IMR-90 (cell line): Measurements from ENCODE around the gene GFOD2. TPM values are rescaled to one million over a fixed set of nuclear protein-coding genes. Genes with fewer than 3 reads are reported as not detected.

Experiments used
- ATAC-seq: fragments of 200-7000 bp; cut with Tn5 transposase; 2 replicates; pipeline ENCODE4 v1.9.1; 2020; ENCODE audit warnings: low read depth, mild to moderate bottlenecking, moderate library complexity
- BruUV-seq: library from RNA; stranded (reverse); fragments of 400-500 nt; replicated peaks from 2 replicates; lab custom pipeline; 2021; lab: Mats Ljungman, UMichigan
- CTCF ChIA-PET: fragments of 300-600 bp; formaldehyde crosslinking; extraction: SDS; loops from one replicate; lab custom pipeline; 2021; ENCODE audit warnings: antibody characterized with exemption; lab: Yijun Ruan, JAX
- POLR2A ChIA-PET: fragments of 300-600 bp; sonication (Branson Sonifier 250); formaldehyde crosslinking; loops from one replicate; lab custom pipeline; 2022; ENCODE audit warnings: antibody characterized with exemption; ENCODE audit not compliant: unreplicated experiment; lab: Charles Lee
- DNase-seq: peaks from one replicate; pipeline ENCODE4 v3.0.0; 2013
- H2AFZ ChIP-seq: replicated peaks from 2 replicates; pipeline ENCODE3; 2013; ENCODE audit warnings: low read length, mild to moderate bottlenecking; ENCODE audit not compliant: poor library complexity
- H2AK5ac ChIP-seq: 2 replicates; pipeline ENCODE4 v1.6.1; 2013; ENCODE audit warnings: low read depth, low read length, inconsistent platforms
- H2AK9ac ChIP-seq: replicated peaks from 2 replicates; pipeline ENCODE3; 2013; ENCODE audit warnings: mild to moderate bottlenecking, low read depth, low read length, moderate library complexity; ENCODE audit not compliant: poor library complexity
- H2BK120ac ChIP-seq: 2 replicates; pipeline ENCODE4 v1.6.1; 2013; ENCODE audit warnings: low read depth, low read length, inconsistent platforms
- H2BK15ac ChIP-seq: 3 replicates; pipeline ENCODE4 v1.6.1; 2013; ENCODE audit warnings: low read depth, low read length, inconsistent platforms
- H2BK20ac ChIP-seq: 2 replicates; pipeline ENCODE4 v1.6.1; 2013; ENCODE audit warnings: low read depth, mild to moderate bottlenecking, inconsistent platforms, low read length, moderate library complexity
- H2BK5ac ChIP-seq: 2 replicates; pipeline ENCODE4 v1.6.1; 2013; ENCODE audit warnings: mild to moderate bottlenecking, low read depth, low read length, inconsistent platforms; ENCODE audit not compliant: poor library complexity, severe bottlenecking
- H3K14ac ChIP-seq: replicated peaks from 2 replicates; pipeline ENCODE4 v1.6.1; 2013; ENCODE audit warnings: low read depth, low read length, inconsistent platforms
- H3K18ac ChIP-seq: 2 replicates; pipeline ENCODE4 v1.6.1; 2013; ENCODE audit warnings: low read depth, low read length, control low read depth
- H3K23ac ChIP-seq: 2 replicates; pipeline ENCODE4 v1.6.1; 2013; ENCODE audit warnings: low read depth, low read length, inconsistent platforms
- H3K27ac ChIP-seq: 2 replicates; pipeline ENCODE4 v1.5.1; 2013; ENCODE audit warnings: mild to moderate bottlenecking, control low read depth, low read length; ENCODE audit not compliant: insufficient read depth
- H3K27me3 ChIP-seq: 2 replicates; pipeline ENCODE4 v1.6.1; 2013; ENCODE audit warnings: low read length; ENCODE audit not compliant: control insufficient read depth, insufficient read depth
- H3K36me3 ChIP-seq: 2 replicates; pipeline ENCODE4 v1.6.1; 2013; ENCODE audit warnings: low read length, mixed read lengths; ENCODE audit not compliant: control insufficient read depth, insufficient read depth
- H3K4ac ChIP-seq: 2 replicates; pipeline ENCODE4 v1.6.1; 2013; ENCODE audit warnings: low read depth, low read length, inconsistent platforms
- H3K4me1 ChIP-seq: 2 replicates; pipeline ENCODE4 v1.6.1; 2013; ENCODE audit warnings: low read length, mixed read lengths; ENCODE audit not compliant: control insufficient read depth, insufficient read depth
- H3K4me2 ChIP-seq: 2 replicates; pipeline ENCODE4 v1.6.1; 2013; ENCODE audit warnings: low read depth, mild to moderate bottlenecking, control low read depth, low read length, moderate library complexity
- H3K4me3 ChIP-seq: 2 replicates; pipeline ENCODE4 v1.5.1; 2013; ENCODE audit warnings: low read depth, mild to moderate bottlenecking, control low read depth, low read length, moderate library complexity; ENCODE audit not compliant: insufficient read depth
- H3K56ac ChIP-seq: 2 replicates; pipeline ENCODE4 v1.6.1; 2013; ENCODE audit warnings: low read length, inconsistent platforms; ENCODE audit not compliant: insufficient read depth; ENCODE audit errors: extremely low read depth
- H3K79me1 ChIP-seq, 2 experiments: 2 replicates each; pipeline ENCODE4 v1.6.1; 2013; ENCODE audit warnings: low read length in 2 of 2, inconsistent platforms in 1 of 2, low read depth in 1 of 2
- H3K9ac ChIP-seq: 2 replicates; pipeline ENCODE4 v1.6.1; 2013; ENCODE audit warnings: low read depth, low read length, control low read depth
- H3K9me1 ChIP-seq: 2 replicates; pipeline ENCODE4 v1.6.1; 2013; ENCODE audit warnings: low read length, inconsistent platforms; ENCODE audit not compliant: insufficient read depth
- H3K9me3 ChIP-seq: 2 replicates; pipeline ENCODE4 v1.6.1; 2013; ENCODE audit warnings: low read length; ENCODE audit not compliant: control insufficient read depth, insufficient read depth
- H4K20me1 ChIP-seq: 2 replicates; pipeline ENCODE4 v1.6.1; 2013; ENCODE audit warnings: low read length, inconsistent platforms; ENCODE audit not compliant: insufficient read depth
- H4K5ac ChIP-seq: 2 replicates; pipeline ENCODE4 v1.6.1; 2013; ENCODE audit warnings: mild to moderate bottlenecking, low read depth, low read length, control low read depth
- H4K8ac ChIP-seq, 2 experiments: 2 replicates each; pipeline ENCODE4 v1.6.1; 2013; ENCODE audit warnings: low read depth in 2 of 2, low read length in 2 of 2, control low read depth in 1 of 2, inconsistent platforms in 1 of 2
- H4K91ac ChIP-seq: 2 replicates; pipeline ENCODE4 v1.6.1; 2013; ENCODE audit warnings: low read depth, low read length, inconsistent platforms; ENCODE audit not compliant: insufficient read depth
- BHLHE40 ChIP-seq: fragments of 150-350 bp; IDR thresholded peaks from 2 replicates; pipeline ENCODE4 v1.6.1; 2016; ENCODE audit warnings: mild to moderate bottlenecking, low read depth, low read length
- CEBPB ChIP-seq: IDR thresholded peaks from 2 replicates; pipeline ENCODE4 v1.6.1; 2012; ENCODE audit warnings: low read depth, low read length, improper control_type of control experiment
- CHD1 ChIP-seq: IDR thresholded peaks from 2 replicates; pipeline ENCODE4 v1.6.1; 2012; ENCODE audit warnings: low read depth, low read length, improper control_type of control experiment
- CTCF ChIP-seq: conservative IDR thresholded peaks from 2 replicates; pipeline ENCODE4 v1.5.1; 2012; ENCODE audit warnings: mild to moderate bottlenecking, low read depth, low read length, improper control_type of control experiment
- FOS ChIP-seq: fragments of 150-350 bp; IDR thresholded peaks from 2 replicates; pipeline ENCODE4 v1.6.1; 2016; ENCODE audit warnings: low read depth, low read length
- MXI1 ChIP-seq: IDR thresholded peaks from 2 replicates; pipeline ENCODE4 v1.6.1; 2012; ENCODE audit warnings: low read depth, mild to moderate bottlenecking, low read length, moderate library complexity, borderline replicate concordance
- NFE2L2 ChIP-seq: fragments of 150-350 bp; IDR thresholded peaks from 2 replicates; pipeline ENCODE4 v1.6.1; 2016; ENCODE audit warnings: low read depth, mild to moderate bottlenecking, low read length
- POLR2A ChIP-seq: IDR thresholded peaks from 2 replicates; pipeline ENCODE4 v1.6.1; 2012; ENCODE audit warnings: mild to moderate bottlenecking, low read depth, low read length
- RAD21 ChIP-seq: IDR thresholded peaks from 2 replicates; pipeline ENCODE4 v1.6.1; 2012; ENCODE audit warnings: low read length, improper control_type of control experiment
- RCOR1 ChIP-seq: IDR thresholded peaks from 2 replicates; pipeline ENCODE4 v1.6.1; 2012; ENCODE audit warnings: mild to moderate bottlenecking, low read length, improper control_type of control experiment; ENCODE audit not compliant: insufficient replicate concordance
- WGBS, 2 experiments: methylation state at CpG; one replicate each; pipeline versions ENCODE4 v1.1.5 to v1.1.7; 2013; ENCODE audit warnings: missing lambda C conversion rate in 2 of 2; ENCODE audit not compliant: insufficient read length in 1 of 2; ENCODE audit errors: extremely low coverage in 2 of 2; 5-methylcytosine and 5-hydroxymethylcytosine counted together
- dilution Hi-C: fragments of 300-500 bp; cut with HindIII; formaldehyde crosslinking; loops from one replicate; pipeline ENCODE4 v1.14.3; 2018; ENCODE audit warnings: low sequenced_read_pairs; ENCODE audit not compliant: unreplicated experiment
- in situ Hi-C: fragments of 300-500 bp; cut with MboI; formaldehyde crosslinking; loops from 3 replicates; pipeline ENCODE4 v1.14.3; 2019; ENCODE audit warnings: low sequenced_read_pairs, inconsistent platforms, mixed read lengths
- intact Hi-C: fragments of 100-400 bp; cut with micrococcal nuclease; formaldehyde crosslinking; loops from 2 replicates; pipeline ENCODE4 v1.10.0; 2022
- polyA plus RNA-seq, 3 experiments: library from polyadenylated mRNA; depleted of rRNA; stranded (reverse); fragments of >200 nt; gene quantifications; 2 replicates each; pipeline ENCODE4 v1.2.3, GENCODE V29; 2012; ENCODE audit warnings: low replicate concordance in 1 of 3
- total RNA-seq: library from RNA; depleted of rRNA; stranded (reverse); fragments of >200 nt; gene quantifications from 2 replicates; pipeline ENCODE4 v1.2.3, GENCODE V29; 2012
- TF ChIP-seq, protein P1 (sequence below): fragments of 150-350 bp; IDR thresholded peaks from 2 replicates; pipeline ENCODE4 v1.6.1; 2016; ENCODE audit warnings: low read depth, mild to moderate bottlenecking, low read length, moderate library complexity, borderline replicate concordance

Gene GFOD2
- total and polyA plus RNA-seq, 2 of the 4 experiments (the other 2 are of a cell fraction): 12.3 to 18.1 TPM

DNA sequence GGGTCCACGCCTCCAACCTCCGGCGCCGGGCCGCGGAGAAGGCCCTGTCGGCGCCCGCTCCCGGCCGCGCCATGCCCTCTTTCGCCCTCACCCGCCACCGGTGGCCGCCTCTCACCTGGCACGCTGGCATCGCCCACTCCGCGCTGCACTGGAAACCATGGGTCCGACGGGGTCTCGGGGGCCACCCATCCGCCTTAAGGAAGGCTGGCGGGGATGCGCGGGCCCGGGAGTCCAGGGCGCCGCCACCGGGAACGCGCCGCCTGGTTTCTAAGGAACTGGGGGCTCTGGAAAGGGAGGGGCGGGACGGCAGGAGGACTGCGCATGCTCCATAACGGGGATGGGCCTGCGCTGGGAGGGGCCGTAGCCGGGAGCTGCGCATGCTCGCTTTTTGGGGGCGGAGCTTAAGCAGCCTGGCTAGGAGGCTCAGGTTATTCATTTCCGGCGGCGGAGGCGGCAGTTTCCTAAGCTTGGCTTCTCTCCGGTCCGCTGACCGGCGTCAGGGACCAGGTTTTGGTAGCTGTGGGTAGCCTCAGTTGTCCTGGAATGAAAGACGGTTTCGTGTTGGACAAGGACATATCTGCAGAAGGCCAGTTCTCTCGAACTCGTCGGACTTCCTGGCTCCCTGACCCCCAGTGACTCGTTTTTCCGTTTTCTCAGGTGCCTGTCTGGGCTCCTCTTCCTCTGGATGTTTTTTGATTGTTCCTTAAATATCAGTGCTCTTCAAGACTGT, at the start of gene GFOD2 (continued):
- TF ChIP-seq RAD21 (no peak; the same call in 1 of the 2 replicates), MXI1 (peak; percentile 87)
- TF ChIP-seq, protein P1, sequence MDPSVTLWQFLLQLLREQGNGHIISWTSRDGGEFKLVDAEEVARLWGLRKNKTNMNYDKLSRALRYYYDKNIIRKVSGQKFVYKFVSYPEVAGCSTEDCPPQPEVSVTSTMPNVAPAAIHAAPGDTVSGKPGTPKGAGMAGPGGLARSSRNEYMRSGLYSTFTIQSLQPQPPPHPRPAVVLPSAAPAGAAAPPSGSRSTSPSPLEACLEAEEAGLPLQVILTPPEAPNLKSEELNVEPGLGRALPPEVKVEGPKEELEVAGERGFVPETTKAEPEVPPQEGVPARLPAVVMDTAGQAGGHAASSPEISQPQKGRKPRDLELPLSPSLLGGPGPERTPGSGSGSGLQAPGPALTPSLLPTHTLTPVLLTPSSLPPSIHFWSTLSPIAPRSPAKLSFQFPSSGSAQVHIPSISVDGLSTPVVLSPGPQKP: no peak

DNA sequence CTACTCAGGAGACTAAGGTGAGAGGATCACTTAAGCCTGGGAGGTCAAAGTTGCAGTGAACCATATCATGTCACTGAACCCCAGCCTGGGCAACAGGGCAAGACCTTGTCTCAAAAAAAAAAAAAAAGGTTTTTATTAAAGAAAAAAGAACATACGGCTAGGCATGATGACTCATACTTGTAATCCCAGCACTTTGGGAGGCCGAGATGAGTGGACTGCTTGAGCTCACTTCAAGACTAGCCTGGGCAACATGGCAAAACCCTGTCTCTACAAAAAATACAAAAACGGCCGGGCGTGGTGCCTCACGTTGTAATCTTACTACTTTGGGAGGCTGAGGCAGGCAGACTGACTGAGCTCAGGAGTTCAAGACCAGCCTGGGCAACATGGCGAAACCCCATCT, 48.8 kb upstream of the GFOD2 start:
- Histone ChIP-seq H3K56ac (no peak overlapping the region), H4K8ac (no peak overlapping the region; a peak in 1 of 4 replicates), H2BK5ac (no peak overlapping the region), H2AK9ac (no peak overlapping the region), H3K36me3 (peaks cover 3% of the 10 kb centered on the region), H2BK120ac (no peak overlapping the region), H3K4me3 (no peak overlapping the region), H3K4me2 (no peak overlapping the region), H3K9me1 (peaks cover 8% of the 10 kb centered on the region; the same call in 1 of the 2 replicates), H4K20me1 (peaks cover 8% of the 10 kb centered on the region), H3K9me3 (no peaks in the 10 kb centered on the region), H2BK15ac (no peak overlapping the region), H3K9ac (no peak overlapping the region), H3K27me3 (no peaks in the 10 kb centered on the region), H2AK5ac (no peak overlapping the region), H3K79me1 (peaks cover 5 to 41% of the 10 kb centered on the region in 2 experiments), H3K4ac (peak overlapping the region; percentile 71), H3K27ac (no peak overlapping the region), H3K14ac (no peak overlapping the region), H3K18ac (no peak overlapping the region), H3K23ac (no peak overlapping the region), H4K5ac (no peak overlapping the region), H2BK20ac (no peak overlapping the region), H4K91ac (no peak overlapping the region), H2AFZ (no peak overlapping the region), H3K4me1 (peaks cover 2% of the 10 kb centered on the region; the same call in 1 of the 2 replicates)
- ATAC-seq (peak; percentile 83), DNase-seq (peak; percentile 88)
- in situ Hi-C loops: no loop called here
- peak; percentile 94 for TF ChIP-seq FOS
- TF ChIP-seq CEBPB: no peak
- TF ChIP-seq NFE2L2: no peak
- no peak for TF ChIP-seq CHD1
- TF ChIP-seq RCOR1: no peak
- no peak for TF ChIP-seq RAD21
- TF ChIP-seq CTCF: no peak
- TF ChIP-seq BHLHE40: no peak; the same call in 1 of the 2 replicates
- no peak for TF ChIP-seq POLR2A
- CTCF ChIA-PET: no interaction called here
- intact Hi-C loops: no loop called here
- BruUV-seq: no TSS peak
- dilution Hi-C loops: no loop called here
- WGBS, 2 experiments: 100% methylated on average over 1 of the region's 7 CpGs; no CpG with 5 or more reads in 1 of the 2 experiments
- POLR2A ChIA-PET: interaction anchor here (0.6 kb wide), 1 partner anchor 169 kb away, joined by 11 read pairs; the partner anchor contains the start of gene PSMB10
